ENCODE data around the gene CNTNAP2.

The CNTNAP2 gene

DNA sequence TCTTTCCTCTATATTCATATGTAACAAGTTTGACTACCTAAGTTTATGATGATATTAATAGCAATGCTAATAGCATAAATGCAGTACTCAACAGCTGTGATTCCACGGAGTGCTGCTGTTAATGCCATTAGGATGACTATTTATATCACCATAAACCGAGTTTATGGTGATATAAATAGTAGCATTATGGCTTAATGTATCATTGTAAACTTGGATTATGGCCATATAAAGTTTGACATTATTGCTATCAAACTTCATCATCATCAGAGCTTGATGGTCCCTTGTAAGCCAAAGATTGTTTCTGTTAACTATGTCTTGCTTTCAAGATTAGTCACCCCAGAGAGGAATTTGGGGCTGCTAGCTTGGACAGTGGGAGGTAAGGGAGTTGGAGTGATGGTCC, 1861.6 kb downstream of the CNTNAP2 start:
- Histone ChIP-seq H3K27ac (ENCODE audit: insufficient read depth, low read length, poor library complexity, severe bottlenecking) (no peak overlapping the region), H3K27me3 (replicated peaks; ENCODE audit: control insufficient read depth, insufficient read depth, low read length, poor library complexity, severe bottlenecking) (no peaks in the 10 kb centered on the region)

DNA sequence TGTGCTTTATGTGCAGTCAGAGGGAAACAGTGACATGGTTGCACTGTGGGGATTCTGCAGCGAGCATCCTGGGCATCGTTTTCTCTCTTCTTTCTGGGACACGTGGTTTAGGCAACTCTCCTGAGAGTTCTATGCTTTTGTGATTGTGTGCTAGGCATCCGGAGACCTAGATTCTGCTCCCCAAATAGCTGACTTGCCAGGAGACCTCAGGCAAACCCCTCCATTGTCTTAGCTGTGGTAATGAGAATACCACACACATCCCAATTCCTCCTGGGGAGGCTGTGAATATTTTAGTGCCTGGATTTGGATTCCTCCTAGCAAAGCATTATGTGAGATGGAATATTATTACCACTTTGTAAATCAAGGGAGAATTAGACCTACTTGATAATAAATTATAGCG, 1862.0 kb downstream of the CNTNAP2 start:
- no peaks in the 10 kb centered on the region for H3K27me3 ChIP-seq (replicated peaks; ENCODE audit: control insufficient read depth, insufficient read depth, low read length, poor library complexity, severe bottlenecking)
- H3K36me3 ChIP-seq (ENCODE audit: control insufficient read depth, insufficient read depth, low read length) = no peaks in the 10 kb centered on the region
- DNase-seq = no peak
- no peak overlapping the region for H3K4me3 ChIP-seq (ENCODE audit: insufficient read depth, low read depth, low read length, poor library complexity, severe bottlenecking)
- H3K27ac ChIP-seq (ENCODE audit: insufficient read depth, low read length, poor library complexity, severe bottlenecking) = no peak overlapping the region
- no peaks in the 10 kb centered on the region for H3K4me1 ChIP-seq (ENCODE audit: control insufficient read depth, insufficient read depth, low read length, poor library complexity, severe bottlenecking)
- no peaks in the 10 kb centered on the region for H3K9me3 ChIP-seq (ENCODE audit: control insufficient read depth, low read length)

More for the DNA sequence above, 1861.6 kb downstream of the CNTNAP2 start:
- no peaks in the 10 kb centered on the region for H3K4me1 ChIP-seq (ENCODE audit: control insufficient read depth, insufficient read depth, low read length, poor library complexity, severe bottlenecking)
- H3K9me3 ChIP-seq (ENCODE audit: control insufficient read depth, low read length) = no peaks in the 10 kb centered on the region
- no peaks in the 10 kb centered on the region for H3K36me3 ChIP-seq (ENCODE audit: control insufficient read depth, insufficient read depth, low read length)
- DNase-seq = no peak
- H3K4me3 ChIP-seq (ENCODE audit: insufficient read depth, low read depth, low read length, poor library complexity, severe bottlenecking) = no peak overlapping the region

DNA sequence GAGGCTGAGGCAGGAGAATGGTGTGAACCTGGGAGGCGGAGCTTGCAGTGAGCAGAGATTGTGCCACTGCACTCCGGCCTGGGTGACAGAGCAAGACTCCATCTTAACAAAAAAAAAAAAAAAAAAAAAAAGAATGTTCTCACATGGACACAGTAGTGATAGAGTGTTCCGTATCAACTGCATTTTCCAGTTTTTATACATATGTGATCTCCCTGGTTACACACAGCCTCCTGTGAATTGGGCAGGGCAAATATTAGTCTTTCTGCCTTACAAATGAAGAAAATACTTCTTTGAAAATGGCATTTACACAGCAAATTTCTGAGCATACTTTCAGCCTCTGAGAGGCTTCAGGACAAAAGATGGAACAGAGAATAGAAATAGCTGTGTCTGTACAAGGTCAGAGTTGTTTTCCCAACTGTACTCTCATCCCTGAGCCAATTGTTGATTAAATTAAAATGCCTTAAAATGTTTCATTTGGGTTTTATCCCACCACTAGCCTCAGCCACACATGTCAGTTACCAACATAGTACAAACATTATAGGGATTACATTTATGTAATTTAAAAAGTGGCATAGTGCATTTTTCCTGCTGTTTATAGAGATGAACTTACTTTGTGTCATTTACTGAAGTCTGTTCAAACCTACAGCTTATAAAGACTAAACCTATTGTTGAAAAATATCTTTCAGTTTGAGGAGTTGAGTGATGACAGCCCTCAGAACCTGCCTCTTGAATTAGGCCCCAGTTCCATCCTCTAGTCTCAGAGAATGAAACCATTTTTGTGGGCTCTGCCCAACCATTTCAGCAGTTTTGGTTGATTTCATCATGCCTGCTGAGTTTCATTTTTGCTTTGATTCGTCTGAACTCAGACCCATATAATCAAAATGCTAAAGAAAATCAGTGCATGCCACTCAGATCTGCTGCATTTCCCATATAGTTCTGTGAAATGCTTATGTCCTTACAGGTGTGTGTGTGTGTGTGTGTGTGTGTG, 1864.5 kb downstream of the CNTNAP2 start:
- DNase-seq = no peak

DNA sequence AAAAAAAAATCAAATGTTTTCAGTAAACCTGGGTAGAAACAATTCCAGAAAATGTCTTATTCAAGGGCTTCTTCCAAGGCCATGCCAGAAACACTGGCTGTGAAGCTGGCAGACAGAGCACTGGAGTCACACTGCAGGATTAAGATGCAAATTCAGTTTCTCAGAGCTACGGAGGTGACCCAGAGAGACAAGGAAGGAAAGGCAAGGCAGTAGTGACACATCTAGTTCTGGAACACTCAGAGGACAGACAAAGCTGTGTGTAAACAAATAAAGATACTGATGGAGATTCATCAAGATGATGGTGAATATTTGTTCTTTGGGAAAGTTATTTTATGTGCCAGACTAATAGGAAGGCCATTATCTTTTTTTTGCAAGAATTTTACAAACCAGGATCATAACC, 1865.7 kb downstream of the CNTNAP2 start:
- H3K4me1 ChIP-seq (ENCODE audit: control insufficient read depth, insufficient read depth, low read length, poor library complexity, severe bottlenecking) = no peaks in the 10 kb centered on the region
- H3K36me3 ChIP-seq (ENCODE audit: control insufficient read depth, insufficient read depth, low read length) = no peaks in the 10 kb centered on the region
- H3K27me3 ChIP-seq (replicated peaks; ENCODE audit: control insufficient read depth, insufficient read depth, low read length, poor library complexity, severe bottlenecking) = no peaks in the 10 kb centered on the region
- H3K4me3 ChIP-seq (ENCODE audit: insufficient read depth, low read depth, low read length, poor library complexity, severe bottlenecking) = no peak overlapping the region
- no peak overlapping the region for H3K27ac ChIP-seq (ENCODE audit: insufficient read depth, low read length, poor library complexity, severe bottlenecking)
- no peak for DNase-seq
- no peaks in the 10 kb centered on the region for H3K9me3 ChIP-seq (ENCODE audit: control insufficient read depth, low read length)

More for the DNA sequence above, 1864.5 kb downstream of the CNTNAP2 start:
- Histone ChIP-seq H3K4me1 (ENCODE audit: control insufficient read depth, insufficient read depth, low read length, poor library complexity, severe bottlenecking) (no peaks in the 10 kb centered on the region), H3K36me3 (ENCODE audit: control insufficient read depth, insufficient read depth, low read length) (no peaks in the 10 kb centered on the region), H3K27me3 (replicated peaks; ENCODE audit: control insufficient read depth, insufficient read depth, low read length, poor library complexity, severe bottlenecking) (no peaks in the 10 kb centered on the region), H3K27ac (ENCODE audit: insufficient read depth, low read length, poor library complexity, severe bottlenecking) (no peak overlapping the region), H3K9me3 (ENCODE audit: control insufficient read depth, low read length) (no peaks in the 10 kb centered on the region), H3K4me3 (ENCODE audit: insufficient read depth, low read depth, low read length, poor library complexity, severe bottlenecking) (no peak overlapping the region)

DNA sequence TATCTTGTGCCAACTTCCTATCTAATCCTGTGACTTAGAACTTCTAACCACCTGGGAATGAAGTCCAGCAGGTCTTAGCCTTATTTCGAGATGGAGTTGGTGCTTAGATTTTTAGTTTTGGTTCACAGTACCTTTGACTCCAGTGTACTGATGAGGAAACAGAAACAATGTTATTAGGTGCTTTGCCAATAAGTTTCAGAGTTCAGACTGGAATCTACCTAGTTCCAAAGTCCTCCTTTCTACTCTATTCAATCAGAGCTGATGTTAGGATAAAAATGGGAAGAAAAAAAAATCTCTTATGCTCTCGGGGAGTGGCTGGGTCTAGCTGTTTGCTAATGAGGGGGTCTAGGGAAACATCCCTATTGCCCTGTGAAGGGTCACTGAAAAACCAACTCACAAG, 1867.7 kb downstream of the CNTNAP2 start:
- DNase-seq = no peak
- H3K27ac ChIP-seq (ENCODE audit: insufficient read depth, low read length, poor library complexity, severe bottlenecking) = no peak overlapping the region
- H3K27me3 ChIP-seq (replicated peaks; ENCODE audit: control insufficient read depth, insufficient read depth, low read length, poor library complexity, severe bottlenecking) = no peaks in the 10 kb centered on the region
- H3K4me1 ChIP-seq (ENCODE audit: control insufficient read depth, insufficient read depth, low read length, poor library complexity, severe bottlenecking) = no peaks in the 10 kb centered on the region
- no peaks in the 10 kb centered on the region for H3K9me3 ChIP-seq (ENCODE audit: control insufficient read depth, low read length)
- no peaks in the 10 kb centered on the region for H3K36me3 ChIP-seq (ENCODE audit: control insufficient read depth, insufficient read depth, low read length)
- H3K4me3 ChIP-seq (ENCODE audit: insufficient read depth, low read depth, low read length, poor library complexity, severe bottlenecking) = no peak overlapping the region

DNA sequence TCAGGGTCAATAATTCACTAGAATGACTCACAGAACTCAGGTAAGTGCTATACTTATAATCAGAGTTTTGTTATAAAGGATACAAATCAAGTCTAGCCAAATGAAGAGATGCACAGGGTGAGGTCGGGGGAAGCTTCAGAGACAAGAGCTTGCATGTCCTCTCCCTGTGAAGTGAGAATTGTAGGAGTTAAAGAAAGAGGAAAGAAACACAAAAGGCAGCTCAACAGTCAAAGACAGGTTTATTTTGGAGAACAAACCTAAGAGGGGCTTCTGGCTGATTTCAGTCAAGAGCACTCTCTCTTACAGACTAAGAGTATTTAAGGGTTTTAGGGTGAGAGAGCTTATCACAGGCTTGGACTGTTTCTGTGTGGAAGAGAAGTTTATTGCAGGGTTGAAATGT, 1873.5 kb downstream of the CNTNAP2 start:
- no peaks in the 10 kb centered on the region for H3K36me3 ChIP-seq (ENCODE audit: control insufficient read depth, insufficient read depth, low read length)
- H3K9me3 ChIP-seq (ENCODE audit: control insufficient read depth, low read length) = no peaks in the 10 kb centered on the region
- no peak overlapping the region for H3K27ac ChIP-seq (ENCODE audit: insufficient read depth, low read length, poor library complexity, severe bottlenecking)
- no peak overlapping the region for H3K4me3 ChIP-seq (ENCODE audit: insufficient read depth, low read depth, low read length, poor library complexity, severe bottlenecking)
- no peaks in the 10 kb centered on the region for H3K4me1 ChIP-seq (ENCODE audit: control insufficient read depth, insufficient read depth, low read length, poor library complexity, severe bottlenecking)
- no peaks in the 10 kb centered on the region for H3K27me3 ChIP-seq (replicated peaks; ENCODE audit: control insufficient read depth, insufficient read depth, low read length, poor library complexity, severe bottlenecking)
- no peak for DNase-seq

DNA sequence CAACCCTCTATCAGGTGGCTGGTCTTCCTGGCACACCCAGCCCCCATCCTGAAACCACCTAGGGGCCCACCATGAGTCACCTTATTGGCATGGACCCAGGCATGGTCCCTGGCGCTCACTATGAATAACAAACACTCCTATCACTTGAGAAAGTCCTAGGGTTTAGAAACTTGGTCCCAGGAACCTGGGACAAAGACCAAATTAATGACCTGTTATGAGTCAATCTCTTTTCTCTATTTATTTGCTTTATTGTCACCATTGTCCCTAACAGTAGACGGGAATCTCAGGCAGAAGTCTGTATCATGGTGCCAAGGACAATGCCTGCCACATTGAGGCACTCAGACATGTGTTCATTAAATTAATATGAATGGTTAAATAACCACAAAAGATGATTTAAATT, 1874.3 kb downstream of the CNTNAP2 start:
- H3K27ac ChIP-seq (ENCODE audit: insufficient read depth, low read length, poor library complexity, severe bottlenecking) = no peak overlapping the region
- H3K4me3 ChIP-seq (ENCODE audit: insufficient read depth, low read depth, low read length, poor library complexity, severe bottlenecking) = no peak overlapping the region
- no peak for DNase-seq
- no peaks in the 10 kb centered on the region for H3K4me1 ChIP-seq (ENCODE audit: control insufficient read depth, insufficient read depth, low read length, poor library complexity, severe bottlenecking)
- H3K27me3 ChIP-seq (replicated peaks; ENCODE audit: control insufficient read depth, insufficient read depth, low read length, poor library complexity, severe bottlenecking) = no peaks in the 10 kb centered on the region
- H3K36me3 ChIP-seq (ENCODE audit: control insufficient read depth, insufficient read depth, low read length) = no peaks in the 10 kb centered on the region
- H3K9me3 ChIP-seq (ENCODE audit: control insufficient read depth, low read length) = no peaks in the 10 kb centered on the region

DNA sequence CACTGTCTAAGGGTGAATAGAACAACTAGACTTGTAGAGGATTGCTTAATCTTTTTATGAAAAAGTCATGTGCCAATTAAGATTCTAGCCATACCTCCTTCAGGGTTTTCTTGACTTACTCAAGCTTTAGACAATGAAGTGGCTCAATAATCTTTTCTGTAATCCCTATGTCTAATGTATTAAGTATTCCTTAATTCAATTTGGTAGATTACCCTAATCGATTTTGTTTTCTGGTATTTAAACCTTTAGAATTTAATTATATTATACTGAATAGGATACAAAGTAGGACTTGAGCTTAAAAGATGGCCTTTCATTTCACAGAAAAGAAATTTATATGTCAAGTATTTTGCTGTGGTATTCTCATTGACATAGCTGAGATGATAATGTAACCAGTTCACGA, 1876.1 kb downstream of the CNTNAP2 start:
- Histone ChIP-seq H3K9me3 (ENCODE audit: control insufficient read depth, low read length) (no peaks in the 10 kb centered on the region), H3K4me1 (ENCODE audit: control insufficient read depth, insufficient read depth, low read length, poor library complexity, severe bottlenecking) (no peaks in the 10 kb centered on the region)
- DNase-seq = no peak

DNA sequence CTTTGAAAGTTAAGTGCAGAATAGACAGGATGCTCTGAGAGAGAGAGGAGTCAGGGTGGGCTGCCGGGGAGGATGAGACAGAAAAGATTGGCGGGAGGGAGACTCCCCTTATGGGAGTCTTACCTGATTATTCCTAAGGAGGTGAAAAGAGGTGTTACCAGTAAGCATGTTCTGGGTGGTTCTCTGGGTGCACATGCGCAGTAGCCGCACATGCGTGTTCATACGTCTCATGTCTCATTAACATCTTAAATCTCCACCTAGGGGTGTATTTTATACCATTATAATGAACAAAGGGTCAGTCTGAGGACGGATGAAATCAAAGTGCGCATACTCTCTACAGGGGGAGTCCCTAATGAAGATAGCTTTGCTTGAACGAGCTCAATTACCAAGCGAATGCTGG, 1881.0 kb downstream of the CNTNAP2 start:
- no peak overlapping the region for H3K4me3 ChIP-seq (ENCODE audit: insufficient read depth, low read depth, low read length, poor library complexity, severe bottlenecking)
- no peaks in the 10 kb centered on the region for H3K27me3 ChIP-seq (replicated peaks; ENCODE audit: control insufficient read depth, insufficient read depth, low read length, poor library complexity, severe bottlenecking)
- no peaks in the 10 kb centered on the region for H3K4me1 ChIP-seq (ENCODE audit: control insufficient read depth, insufficient read depth, low read length, poor library complexity, severe bottlenecking)
- H3K36me3 ChIP-seq (ENCODE audit: control insufficient read depth, insufficient read depth, low read length) = no peaks in the 10 kb centered on the region
- H3K27ac ChIP-seq (ENCODE audit: insufficient read depth, low read length, poor library complexity, severe bottlenecking) = no peak overlapping the region
- no peaks in the 10 kb centered on the region for H3K9me3 ChIP-seq (ENCODE audit: control insufficient read depth, low read length)
- DNase-seq = no peak

More for the DNA sequence above, 1876.1 kb downstream of the CNTNAP2 start:
- Histone ChIP-seq H3K36me3 (ENCODE audit: control insufficient read depth, insufficient read depth, low read length) (no peaks in the 10 kb centered on the region), H3K27me3 (replicated peaks; ENCODE audit: control insufficient read depth, insufficient read depth, low read length, poor library complexity, severe bottlenecking) (no peaks in the 10 kb centered on the region), H3K27ac (ENCODE audit: insufficient read depth, low read length, poor library complexity, severe bottlenecking) (no peak overlapping the region), H3K4me3 (ENCODE audit: insufficient read depth, low read depth, low read length, poor library complexity, severe bottlenecking) (no peak overlapping the region)

DNA sequence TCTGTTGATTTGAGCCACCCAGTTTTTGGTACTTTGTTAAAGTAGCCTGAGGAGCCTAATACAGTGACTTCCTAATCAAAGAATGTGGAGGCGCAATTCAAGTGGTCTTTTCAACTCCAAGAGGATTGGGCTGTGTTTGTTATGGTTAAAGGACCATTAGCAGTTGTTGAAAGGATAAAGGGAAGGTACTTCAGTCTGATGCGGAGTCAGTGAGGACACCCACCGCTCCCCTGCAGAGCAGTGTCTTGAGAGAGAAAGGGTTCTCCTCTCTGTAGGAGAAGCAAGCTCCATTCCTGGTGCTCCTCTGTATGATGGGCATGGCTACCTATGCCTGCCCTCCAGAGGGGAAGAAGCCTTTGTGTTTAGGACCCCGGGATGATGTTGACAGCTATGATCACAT, 1883.4 kb downstream of the CNTNAP2 start:
- Histone ChIP-seq H3K27ac (ENCODE audit: insufficient read depth, low read length, poor library complexity, severe bottlenecking) (no peak overlapping the region), H3K9me3 (ENCODE audit: control insufficient read depth, low read length) (no peaks in the 10 kb centered on the region), H3K4me1 (ENCODE audit: control insufficient read depth, insufficient read depth, low read length, poor library complexity, severe bottlenecking) (no peaks in the 10 kb centered on the region), H3K4me3 (ENCODE audit: insufficient read depth, low read depth, low read length, poor library complexity, severe bottlenecking) (no peak overlapping the region), H3K36me3 (ENCODE audit: control insufficient read depth, insufficient read depth, low read length) (no peaks in the 10 kb centered on the region), H3K27me3 (replicated peaks; ENCODE audit: control insufficient read depth, insufficient read depth, low read length, poor library complexity, severe bottlenecking) (no peaks in the 10 kb centered on the region)
- DNase-seq = no peak
